NCI-H748 treated with DMSO at 0.1 percent for 48 hours (cell line): ENCODE data around the gene OOSP4B.
"Not testable (repeated sequence)": the region's sequence is repeated elsewhere in the genome, so short reads cannot be mapped to it uniquely, and the experiment has no call there.

ENCODE experiments used
- DNase-seq: peaks from one replicate; lab custom pipeline; 2025; lab: John Stamatoyannopoulos, UW

Gene OOSP4B

DNA sequence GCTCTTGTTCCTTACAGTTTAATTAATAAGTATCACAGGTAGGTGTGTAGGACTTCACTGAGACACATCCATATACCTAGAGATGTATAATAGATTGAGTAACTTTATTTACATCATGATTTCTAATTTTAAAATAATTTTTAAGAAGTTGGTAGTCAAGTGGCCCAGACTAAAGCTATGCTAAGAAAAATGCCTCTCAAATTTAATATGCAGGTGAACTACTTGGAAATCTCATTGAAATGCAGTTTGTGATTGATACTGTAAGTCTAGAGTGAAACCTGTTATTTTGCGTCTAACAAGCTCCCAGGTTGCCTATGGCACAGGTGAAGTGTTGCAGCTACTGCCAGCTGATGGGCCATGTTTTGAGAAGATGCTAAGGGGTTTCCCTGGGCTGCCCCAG lies at the start of gene OOSP4B:
Gene OOSP4B (plus strand): TSS at position 301 of the 400 bp plus-strand sequence.
- DNase-seq = no peak

DNA sequence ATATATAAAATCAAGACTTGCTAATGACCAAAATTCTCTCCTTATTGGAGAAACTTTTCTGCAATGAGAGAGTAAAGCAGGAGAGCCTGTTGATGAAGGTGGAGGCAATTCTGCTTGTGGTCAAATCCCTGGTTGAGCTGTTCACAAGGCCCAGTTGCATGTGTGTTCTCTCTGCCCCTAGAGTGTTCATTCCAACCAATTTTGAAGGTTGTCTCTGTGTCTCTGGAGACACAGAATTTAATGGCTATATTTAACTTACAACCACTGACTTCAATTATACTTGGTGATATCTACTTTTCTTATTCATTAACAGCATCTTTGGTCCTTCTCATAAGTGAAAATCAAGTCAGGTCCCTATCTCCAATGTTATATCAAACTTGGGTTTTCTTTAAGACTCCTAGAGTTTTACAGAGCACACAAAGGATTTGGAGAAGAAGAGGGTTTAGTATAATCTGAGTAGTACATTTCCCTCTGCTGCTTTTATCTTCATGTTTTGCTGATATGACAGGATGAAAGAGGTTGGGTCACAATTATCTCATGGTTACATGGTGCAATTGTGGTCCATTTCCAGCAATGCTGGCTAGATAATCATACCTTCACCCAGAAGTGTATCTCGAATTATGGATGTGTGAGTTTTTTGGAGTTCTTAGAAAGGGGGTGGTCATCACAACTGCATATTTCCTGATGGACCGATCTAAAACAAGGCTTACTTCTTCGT lies 49.1 kb upstream of the OOSP4B start:
- DNase-seq = no peak

DNA sequence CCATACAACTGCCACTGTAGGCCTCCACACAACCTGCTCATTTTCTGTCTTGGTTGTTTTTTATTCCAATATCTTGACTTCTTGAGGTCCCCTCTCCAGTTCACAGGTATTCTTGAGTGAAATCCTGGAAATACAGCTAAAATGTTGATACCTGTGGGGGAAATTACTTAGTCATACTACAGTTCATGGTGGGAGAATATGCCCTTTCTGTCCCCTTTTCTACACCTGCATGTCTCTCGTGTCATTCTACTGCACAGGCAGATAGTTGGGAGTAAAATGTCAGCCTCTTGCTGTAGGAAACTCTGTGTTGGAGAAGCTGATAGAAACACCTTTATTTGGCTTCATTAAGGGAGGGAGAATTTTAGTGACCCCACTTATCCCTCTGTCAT lies 48.6 kb upstream of the OOSP4B start:
- no peak for DNase-seq

DNA sequence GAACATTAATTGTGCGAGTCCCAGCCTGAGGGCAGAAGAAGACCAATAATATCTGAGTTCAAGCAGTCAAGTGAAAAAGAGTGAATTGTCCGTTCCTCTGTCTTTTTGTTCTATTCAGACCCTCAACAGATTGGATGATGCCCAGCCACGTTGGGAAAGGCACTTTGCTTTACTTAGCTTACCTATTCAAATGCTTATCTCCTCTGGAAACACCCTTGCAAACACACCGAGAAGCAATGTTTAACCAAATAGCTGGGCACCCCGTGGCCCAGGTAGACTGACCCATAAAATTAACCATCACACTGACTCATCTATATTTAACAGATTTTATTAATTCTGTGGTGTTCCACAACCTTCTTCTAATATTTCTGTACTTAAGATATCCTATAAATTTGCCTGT lies 43.9 kb upstream of the OOSP4B start:
- no peak for DNase-seq

DNA sequence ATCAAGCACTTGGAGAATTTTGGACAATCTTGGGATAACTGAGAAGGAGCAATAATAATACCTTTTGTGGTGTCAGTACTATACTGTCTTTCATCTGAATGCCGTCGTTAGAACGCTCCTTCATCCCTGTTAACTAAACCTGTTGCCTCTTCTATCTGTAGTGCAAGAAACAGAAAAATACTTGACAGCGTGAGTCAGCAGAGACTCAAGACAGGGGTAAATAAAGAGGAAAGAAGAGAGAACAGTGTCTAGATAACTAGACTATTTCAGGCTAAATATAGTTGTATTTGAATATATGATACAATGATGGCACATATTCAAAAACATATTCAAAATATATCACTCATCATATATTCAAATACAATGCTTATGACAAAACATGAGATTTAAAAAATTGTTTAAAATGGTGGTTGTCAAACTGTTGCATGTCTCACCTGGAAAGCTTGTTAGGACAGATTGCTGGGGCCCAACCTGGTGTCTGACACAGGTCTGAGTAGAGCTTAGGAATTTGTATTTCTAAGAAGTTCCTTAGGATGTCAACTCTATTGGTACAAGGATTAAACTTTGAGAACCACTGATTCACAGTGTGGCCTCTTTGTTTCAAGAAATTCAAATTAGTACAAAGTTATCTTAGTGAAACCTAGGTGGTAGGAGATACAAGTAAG lies 35.7 kb upstream of the OOSP4B start:
- no peak for DNase-seq

DNA sequence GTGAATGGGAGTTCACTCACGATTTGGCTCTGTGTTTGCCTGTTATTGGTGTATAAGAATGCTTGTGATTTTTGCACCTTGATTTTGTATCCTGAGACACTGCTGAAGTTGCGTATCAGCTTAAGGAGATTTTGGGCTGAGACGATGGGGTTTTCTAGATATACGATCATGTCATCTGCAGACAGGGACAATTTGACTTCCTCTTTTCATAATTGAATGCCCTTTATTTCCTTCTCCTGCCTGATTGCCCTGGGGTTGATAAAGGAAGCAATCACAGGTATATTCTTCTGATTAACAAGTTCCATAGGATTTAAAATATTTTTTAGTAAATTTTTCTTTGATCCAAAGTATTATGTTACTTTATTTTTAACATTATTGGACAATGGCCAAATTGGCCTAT lies 34.9 kb upstream of the OOSP4B start:
- not testable (repeated sequence) for DNase-seq

DNA sequence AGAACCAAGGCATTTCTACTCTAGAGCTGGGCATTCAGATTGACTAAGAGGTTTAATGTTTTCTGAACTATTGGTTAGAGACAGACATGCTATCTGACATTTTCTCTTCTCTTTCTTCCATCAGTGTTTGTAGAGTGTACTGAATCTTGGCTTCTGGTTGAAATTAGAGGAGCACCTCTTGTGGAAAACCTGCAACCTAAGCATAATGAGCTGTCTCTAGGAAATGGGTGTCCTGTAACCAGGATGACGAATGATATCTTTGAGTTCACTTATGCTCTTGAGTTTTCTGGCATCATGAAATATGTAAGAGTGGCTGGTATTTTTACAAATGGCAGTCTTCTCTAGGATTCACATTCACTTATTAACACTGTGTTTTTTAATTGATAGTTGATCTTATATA lies 33.8 kb upstream of the OOSP4B start:
- no peak for DNase-seq

DNA sequence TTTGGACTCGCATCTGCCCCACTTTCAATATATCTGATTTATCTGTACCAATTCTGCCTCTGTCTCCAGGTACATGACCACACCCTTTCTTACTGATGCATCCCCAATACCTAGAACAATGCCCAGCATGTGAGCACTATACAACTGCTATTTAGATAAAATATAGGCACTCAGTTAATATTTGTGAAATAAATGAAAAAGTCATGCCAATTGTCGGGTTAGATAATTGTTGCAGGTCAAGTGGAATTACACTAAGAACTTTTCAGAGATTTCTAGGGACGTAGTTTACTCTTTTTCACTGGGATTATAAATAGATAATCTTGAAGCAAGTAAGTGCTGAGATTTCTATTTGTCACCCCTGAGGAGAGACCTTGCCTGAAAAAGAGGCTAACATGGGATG lies 32.6 kb upstream of the OOSP4B start:
- no peak for DNase-seq

DNA sequence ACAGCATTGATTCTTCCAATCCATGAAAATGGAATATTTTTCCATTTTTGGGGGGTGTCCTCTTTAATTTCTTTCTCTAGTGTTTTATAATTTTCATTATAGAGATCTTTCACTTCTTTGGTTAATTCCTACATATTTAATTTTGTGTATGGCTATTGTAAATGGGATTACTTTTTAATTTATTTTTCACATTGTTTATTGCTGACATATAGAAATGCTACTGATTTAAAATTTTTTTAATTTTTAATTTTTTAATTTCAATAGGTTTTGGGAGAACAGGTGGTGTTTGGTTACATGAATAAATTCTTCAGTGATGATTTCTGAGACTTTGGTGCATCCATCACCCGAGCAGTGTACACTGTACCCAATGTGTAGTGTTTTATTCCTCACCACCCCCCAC lies 26.6 kb upstream of the OOSP4B start:
- no peak for DNase-seq

DNA sequence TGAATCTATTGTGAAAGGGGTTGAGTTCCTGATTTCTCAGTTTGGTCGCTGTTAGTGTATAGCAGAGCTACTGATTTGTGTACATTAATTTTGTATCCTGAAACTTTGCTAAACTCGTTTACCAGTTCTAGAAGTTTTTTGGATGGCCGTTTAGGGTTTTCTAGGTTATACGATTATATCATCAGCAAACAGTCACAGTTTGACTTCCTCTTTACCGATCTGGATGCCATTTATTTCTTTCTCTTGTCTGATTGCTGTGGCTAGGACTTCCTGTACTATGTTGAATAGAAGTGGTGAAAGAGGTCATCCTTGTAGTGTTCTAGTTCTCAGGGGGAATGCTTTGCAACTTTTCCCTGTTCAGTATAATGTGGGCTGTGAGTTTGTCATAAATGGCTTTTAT lies 24.6 kb upstream of the OOSP4B start:
- no peak for DNase-seq

DNA sequence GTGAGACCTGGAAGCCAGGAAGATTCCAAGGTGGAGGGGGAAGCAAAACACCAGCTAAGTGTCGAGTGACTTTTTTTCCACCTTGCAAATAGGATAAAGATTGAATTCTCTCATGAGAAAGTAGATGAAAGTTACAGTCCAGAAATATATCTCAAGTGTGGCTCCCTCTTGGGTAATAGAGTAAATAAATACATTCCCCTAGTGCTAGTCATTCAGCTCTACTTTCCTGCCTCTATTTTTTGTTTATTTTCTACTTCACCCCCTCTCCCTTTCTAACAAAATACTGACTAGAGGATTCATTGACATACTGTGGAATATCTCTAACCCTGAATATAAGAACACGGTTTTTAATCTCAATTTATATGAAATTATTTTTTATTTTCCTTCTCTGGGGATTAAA lies 19.2 kb upstream of the OOSP4B start:
- no peak for DNase-seq

DNA sequence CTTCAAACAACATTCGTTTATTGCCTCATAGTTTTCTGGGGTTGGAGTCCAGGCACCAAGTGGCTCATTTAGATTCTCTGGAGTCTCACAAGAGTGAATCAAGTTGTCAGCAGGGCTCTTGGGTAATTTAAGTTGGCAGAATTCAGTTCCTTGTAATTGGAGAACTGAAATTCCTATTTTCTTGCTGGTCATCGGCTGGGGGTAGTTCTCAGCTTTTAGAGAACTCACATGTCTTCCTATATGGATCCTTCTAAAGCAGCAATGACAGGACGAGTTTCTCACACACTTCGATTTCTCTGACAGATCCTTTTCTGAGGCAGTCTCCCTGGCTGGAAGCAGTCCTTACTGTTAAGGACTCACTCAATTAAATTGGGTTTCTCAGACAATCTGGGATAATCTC lies 17.3 kb upstream of the OOSP4B start:
- DNase-seq = no peak

DNA sequence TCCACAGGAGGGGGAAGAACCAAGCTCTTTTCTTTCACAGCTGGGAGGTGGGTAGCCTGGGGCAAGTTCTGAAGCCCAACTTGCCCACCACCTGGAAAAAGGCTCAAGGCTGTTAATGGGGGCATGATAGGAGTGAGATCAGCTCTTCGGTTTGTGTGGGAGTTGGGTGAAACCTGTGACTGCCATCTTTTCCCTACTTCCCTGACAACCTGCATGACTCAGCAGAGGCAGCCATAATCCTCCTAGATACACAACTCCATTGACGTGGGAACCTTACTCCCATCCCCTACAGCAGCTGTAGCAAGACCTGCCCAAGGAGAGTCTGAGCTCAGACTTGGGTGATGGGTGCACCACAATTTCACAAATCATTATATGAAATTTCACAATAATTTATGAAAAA lies 13.3 kb upstream of the OOSP4B start:
- DNase-seq = no peak

DNA sequence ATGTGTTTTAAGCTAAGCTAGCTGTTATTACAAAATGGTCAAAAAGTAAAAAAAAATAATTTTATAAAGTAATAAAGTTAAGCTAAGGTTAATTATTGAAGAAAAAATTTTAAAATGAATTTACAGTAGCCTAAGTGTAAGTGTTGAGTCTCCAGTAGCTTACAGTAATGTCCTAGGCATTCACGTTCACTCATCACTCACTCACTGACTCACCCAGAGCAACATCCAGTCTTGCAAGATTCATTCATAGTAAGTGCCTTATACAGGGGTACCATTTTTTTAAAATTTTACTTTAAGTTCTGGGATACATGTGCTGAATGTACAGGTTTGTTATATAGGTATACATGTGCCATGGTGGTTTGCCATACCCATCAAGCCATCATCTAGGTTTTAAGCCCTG lies 11.6 kb upstream of the OOSP4B start:
- DNase-seq = no peak

DNA sequence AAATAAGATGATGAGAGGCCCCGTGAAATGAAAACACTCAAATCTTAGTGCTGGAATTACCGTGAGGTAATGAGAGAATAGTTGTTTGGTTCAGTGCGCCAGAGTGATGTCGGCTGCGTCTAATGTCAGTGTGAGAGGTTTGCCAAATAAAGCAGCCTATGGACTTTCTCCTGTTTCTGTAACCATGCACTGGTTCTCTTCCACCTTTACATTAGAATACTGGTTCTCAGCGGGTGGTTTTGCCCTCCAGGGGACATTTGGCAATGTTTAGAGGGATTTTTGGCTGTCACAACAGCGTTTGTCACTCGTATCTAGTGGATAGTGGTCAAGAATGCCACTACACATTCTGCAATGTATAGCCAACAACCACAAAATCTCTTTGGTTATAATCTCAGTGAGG lies 1.1 kb downstream of the OOSP4B start:
- no peak for DNase-seq

DNA sequence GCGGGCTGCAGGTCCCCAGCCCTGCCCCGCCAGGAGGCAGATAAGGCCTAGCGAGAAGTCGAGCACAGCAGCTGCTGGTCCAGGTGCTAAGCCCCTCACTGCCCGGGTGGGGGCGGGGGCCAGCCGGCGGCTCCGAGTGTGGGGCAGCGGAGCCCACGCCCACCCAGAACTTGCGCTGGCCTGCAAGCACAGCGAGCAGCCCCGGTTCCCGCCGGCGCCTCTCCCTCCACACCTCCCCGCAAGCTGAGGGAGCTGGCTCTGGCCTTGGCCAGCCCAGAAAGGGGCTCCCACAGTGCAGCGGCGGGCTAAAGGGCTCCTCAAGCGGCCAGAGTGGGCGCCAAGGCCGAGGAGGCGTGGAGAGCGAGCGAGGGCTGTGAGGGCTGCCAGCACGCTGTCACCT lies 3.4 kb downstream of the OOSP4B start:
- DNase-seq = not testable (repeated sequence)

DNA sequence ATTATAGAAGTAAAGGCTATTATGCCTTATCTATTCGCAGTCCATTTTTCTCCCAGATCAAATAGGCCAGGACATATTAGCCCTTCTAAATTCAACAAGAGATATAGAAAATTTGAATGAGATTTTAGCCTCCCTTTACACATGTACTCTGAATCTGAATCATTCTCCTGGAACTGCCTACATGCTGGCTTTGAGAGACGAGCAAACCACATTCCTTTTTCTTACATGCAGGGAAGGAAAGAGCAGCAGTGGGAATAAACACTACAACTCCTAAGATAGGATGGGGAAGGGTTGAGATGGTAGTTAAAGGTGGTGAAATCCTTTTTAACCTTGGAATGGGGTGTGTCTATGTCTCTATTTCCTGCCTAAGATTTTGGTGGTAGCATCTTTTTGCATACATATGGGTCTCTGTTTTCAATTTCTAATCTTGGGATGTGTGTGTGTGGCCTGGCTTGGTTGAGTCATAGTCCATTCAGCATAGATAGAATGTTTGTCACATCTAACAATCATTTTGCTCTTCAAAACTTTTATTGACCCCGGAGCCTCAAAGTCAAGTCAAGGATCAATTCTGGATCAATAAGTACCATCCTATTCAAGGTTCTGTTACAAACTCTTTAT lies 12.1 kb downstream of the OOSP4B start:
- DNase-seq = no peak

DNA sequence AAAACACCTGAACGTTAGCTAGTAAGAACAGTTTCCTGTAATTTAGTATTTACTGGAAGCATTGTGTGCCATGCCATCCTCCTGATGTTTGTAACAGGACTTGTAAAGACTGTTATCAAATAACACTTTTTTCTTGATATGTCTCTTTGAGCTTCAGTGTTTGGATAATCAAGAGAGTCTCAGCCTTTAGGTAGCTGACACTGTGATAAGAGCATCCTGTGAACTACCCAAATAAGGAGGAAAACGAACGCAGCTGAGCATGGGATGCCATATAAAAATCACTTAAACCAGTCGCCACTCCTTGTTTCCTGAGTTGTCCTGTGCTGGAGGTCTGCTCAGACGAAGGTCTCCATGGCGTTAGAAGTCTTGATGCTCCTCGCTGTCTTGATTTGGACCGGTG lies 23.1 kb downstream of the OOSP4B start, which contains the start of gene OOSP2:
Gene OOSP2 (plus strand): TSS at position 301 of the 400 bp plus-strand sequence. CDS start 51 bp downstream, at position 352.
- DNase-seq = no peak

DNA sequence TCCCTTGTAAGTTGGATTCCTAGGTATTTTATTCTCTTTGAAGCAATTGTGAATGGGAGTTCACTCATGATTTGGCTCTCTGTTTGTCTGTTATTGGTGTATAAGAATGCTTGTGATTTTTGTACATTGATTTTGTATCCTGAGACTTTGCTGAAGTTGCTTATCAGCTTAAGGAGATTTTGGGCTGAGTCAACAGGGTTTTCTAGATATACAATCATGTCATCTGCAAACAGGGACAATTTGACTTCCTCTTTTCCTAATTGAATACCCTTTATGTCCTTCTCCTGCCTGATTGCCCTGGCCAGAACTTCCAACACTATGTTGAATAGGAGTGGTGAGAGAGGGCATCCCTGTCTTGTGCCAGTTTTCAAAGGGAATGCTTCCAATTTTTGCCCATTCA lies 33.4 kb downstream of the OOSP4B start:
- not testable (repeated sequence) for DNase-seq

DNA sequence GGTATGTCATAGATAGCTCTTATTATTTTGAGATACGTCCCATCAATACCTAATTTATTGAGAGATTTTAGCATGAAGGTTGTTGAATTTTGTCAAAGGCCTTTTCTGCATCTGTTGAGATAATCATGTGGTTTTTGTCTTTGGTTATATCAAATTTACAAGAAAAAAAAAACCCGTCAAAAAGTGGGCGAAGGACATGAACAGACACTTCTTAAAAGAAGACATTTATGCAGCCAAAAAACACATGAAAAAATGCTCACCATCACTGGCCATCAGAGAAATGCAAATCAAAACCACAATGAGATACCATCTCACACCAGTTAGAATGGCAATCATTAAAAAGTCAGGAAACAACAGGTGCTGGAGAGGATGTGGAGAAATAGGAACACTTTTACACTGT lies 33.9 kb downstream of the OOSP4B start:
- not testable (repeated sequence) for DNase-seq

DNA sequence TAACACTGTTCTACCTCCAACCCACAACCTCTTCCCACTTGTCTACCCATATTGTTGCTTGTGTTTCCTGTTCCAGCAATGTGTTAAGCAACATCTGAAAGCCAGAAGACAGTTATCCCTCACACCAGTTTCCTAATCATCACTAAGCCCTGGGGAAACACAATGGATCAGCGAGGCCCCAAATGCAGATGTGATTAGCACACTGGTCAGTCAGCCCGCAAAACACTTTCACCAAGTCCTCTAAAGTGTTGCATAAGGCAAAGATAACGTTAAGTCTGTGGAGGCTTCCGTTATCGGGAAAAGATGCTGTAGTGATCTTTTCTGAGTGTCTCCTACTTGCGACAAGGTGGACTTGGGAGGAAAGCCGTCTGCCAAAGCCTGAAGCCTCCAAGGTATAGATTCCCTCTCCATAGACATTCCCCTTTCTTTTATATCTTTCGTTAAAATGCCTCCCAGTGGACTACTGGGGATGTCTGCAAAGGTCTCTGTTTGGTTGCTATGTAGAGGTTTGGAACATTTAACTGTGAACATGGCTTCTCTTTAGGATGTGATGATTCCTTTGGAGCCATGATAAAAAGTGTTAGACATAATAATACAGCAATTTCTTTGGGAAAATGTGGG lies 39.5 kb downstream of the OOSP4B start, which contains the start of gene MS4A3:
Gene MS4A3 (plus strand): TSS at position 317 of the 621 bp plus-strand sequence. CDS start 4,496 bp downstream, outside the sequence.
- DNase-seq = no peak

DNA sequence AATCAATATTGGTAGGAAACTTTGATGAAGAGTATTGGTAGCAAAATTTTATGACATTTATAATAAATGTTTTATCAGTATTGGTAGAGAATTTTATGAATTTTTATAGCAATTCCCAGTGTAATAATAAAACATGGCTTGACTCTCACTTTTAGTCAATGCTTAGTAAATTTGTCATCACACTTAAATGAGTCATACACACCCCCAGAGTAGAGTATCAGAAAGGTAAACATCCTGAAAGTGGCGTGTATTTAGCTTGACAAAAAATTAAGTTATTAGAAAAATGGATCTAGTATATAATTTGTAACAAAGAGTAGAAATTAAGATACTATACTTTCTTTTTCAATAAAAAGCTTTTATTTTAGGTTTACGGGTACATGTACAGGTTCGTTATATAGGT lies 42.1 kb downstream of the OOSP4B start:
- no peak for DNase-seq
